Osteoblast (primary cell): ENCODE data around the gene DCAF8. TPM values are rescaled to one million over a fixed set of nuclear protein-coding genes. Genes with fewer than 3 reads are reported as not detected.

Experiments used
- DNase-seq: peaks from one replicate; pipeline ENCODE4 v3.0.0; 2011; ENCODE audit warnings: low spot score, mixed read lengths; ENCODE audit not compliant: insufficient read length; ENCODE audit errors: missing footprints
- H2AFZ ChIP-seq: 2 replicates; pipeline ENCODE4 v1.6.0; 2011; ENCODE audit warnings: mild to moderate bottlenecking, low read length
- H3K27ac ChIP-seq: 2 replicates; pipeline ENCODE4 v1.5.1; 2011; ENCODE audit warnings: mild to moderate bottlenecking, low read depth, low read length, moderate library complexity
- H3K27me3 ChIP-seq: 2 replicates; pipeline ENCODE4 v1.6.0; 2012; ENCODE audit warnings: mild to moderate bottlenecking, control low read depth, inconsistent platforms, low read length, moderate library complexity; ENCODE audit not compliant: insufficient read depth
- H3K36me3 ChIP-seq: 2 replicates; pipeline ENCODE4 v1.5.1; 2011; ENCODE audit warnings: mild to moderate bottlenecking, low read length, control low read depth, moderate library complexity; ENCODE audit not compliant: insufficient read depth
- H3K4me1 ChIP-seq: 2 replicates; pipeline ENCODE4 v1.5.1; 2011; ENCODE audit warnings: mild to moderate bottlenecking, low read length, control low read depth, moderate library complexity; ENCODE audit not compliant: insufficient read depth
- H3K4me2 ChIP-seq: 2 replicates; pipeline ENCODE4 v1.6.0; 2011; ENCODE audit warnings: mild to moderate bottlenecking, low read length; ENCODE audit not compliant: insufficient read depth
- H3K4me3 ChIP-seq: fragments of 200-600 bp; sonication (generic); 3 replicates; pipeline ENCODE4 v1.5.1; 2012; ENCODE audit warnings: mild to moderate bottlenecking, low read length, inconsistent platforms; ENCODE audit not compliant: insufficient read depth
- H3K79me2 ChIP-seq: 2 replicates; pipeline ENCODE4 v1.6.0; 2012; ENCODE audit warnings: mild to moderate bottlenecking, low read length, control low read depth, inconsistent platforms; ENCODE audit not compliant: insufficient read depth
- H3K9me3 ChIP-seq: 2 replicates; pipeline ENCODE4 v1.5.1; 2011; ENCODE audit warnings: low read depth, low read length, control low read depth
- H4K20me1 ChIP-seq: 2 replicates; pipeline ENCODE4 v1.6.0; 2012; ENCODE audit warnings: mild to moderate bottlenecking, low read length, control low read depth; ENCODE audit not compliant: insufficient read depth
- total RNA-seq: library from RNA; depleted of rRNA; stranded (reverse); fragments of >200 nt; gene quantifications from 2 replicates; pipeline ENCODE4 v1.2.3, GENCODE V29; 2012
- TF ChIP-seq, protein P1 (sequence below): IDR thresholded peaks from 2 replicates; pipeline ENCODE4 v1.5.1; 2011; ENCODE audit warnings: mild to moderate bottlenecking, low read depth, low read length, moderate library complexity; ENCODE audit errors: extremely low read depth

Gene DCAF8
- total RNA-seq, 1 donor = 107 TPM

- no peaks in the 10 kb centered on the region for H3K9me3 ChIP-seq
- H3K4me1 ChIP-seq = peaks cover 35% of the 10 kb centered on the region
- no peaks in the 10 kb centered on the region for H3K27me3 ChIP-seq
- H4K20me1 ChIP-seq = peaks cover 28% of the 10 kb centered on the region
- peaks cover 44% of the 10 kb centered on the region for H3K79me2 ChIP-seq
- H2AFZ ChIP-seq = no peak overlapping the region
- H3K27ac ChIP-seq = peak overlapping the region; percentile 87
- peak overlapping the region; percentile 78 for H3K4me2 ChIP-seq
- peak overlapping the region; percentile 98 for H3K4me3 ChIP-seq
- H3K36me3 ChIP-seq = no peaks in the 10 kb centered on the region
- TF ChIP-seq, protein P1, sequence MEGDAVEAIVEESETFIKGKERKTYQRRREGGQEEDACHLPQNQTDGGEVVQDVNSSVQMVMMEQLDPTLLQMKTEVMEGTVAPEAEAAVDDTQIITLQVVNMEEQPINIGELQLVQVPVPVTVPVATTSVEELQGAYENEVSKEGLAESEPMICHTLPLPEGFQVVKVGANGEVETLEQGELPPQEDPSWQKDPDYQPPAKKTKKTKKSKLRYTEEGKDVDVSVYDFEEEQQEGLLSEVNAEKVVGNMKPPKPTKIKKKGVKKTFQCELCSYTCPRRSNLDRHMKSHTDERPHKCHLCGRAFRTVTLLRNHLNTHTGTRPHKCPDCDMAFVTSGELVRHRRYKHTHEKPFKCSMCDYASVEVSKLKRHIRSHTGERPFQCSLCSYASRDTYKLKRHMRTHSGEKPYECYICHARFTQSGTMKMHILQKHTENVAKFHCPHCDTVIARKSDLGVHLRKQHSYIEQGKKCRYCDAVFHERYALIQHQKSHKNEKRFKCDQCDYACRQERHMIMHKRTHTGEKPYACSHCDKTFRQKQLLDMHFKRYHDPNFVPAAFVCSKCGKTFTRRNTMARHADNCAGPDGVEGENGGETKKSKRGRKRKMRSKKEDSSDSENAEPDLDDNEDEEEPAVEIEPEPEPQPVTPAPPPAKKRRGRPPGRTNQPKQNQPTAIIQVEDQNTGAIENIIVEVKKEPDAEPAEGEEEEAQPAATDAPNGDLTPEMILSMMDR = no peak
- peak; percentile 78 for DNase-seq
Observed at GRCh38 chr1:160260406-160261382, 1.7 kb downstream of the DCAF8 start.

DNA sequence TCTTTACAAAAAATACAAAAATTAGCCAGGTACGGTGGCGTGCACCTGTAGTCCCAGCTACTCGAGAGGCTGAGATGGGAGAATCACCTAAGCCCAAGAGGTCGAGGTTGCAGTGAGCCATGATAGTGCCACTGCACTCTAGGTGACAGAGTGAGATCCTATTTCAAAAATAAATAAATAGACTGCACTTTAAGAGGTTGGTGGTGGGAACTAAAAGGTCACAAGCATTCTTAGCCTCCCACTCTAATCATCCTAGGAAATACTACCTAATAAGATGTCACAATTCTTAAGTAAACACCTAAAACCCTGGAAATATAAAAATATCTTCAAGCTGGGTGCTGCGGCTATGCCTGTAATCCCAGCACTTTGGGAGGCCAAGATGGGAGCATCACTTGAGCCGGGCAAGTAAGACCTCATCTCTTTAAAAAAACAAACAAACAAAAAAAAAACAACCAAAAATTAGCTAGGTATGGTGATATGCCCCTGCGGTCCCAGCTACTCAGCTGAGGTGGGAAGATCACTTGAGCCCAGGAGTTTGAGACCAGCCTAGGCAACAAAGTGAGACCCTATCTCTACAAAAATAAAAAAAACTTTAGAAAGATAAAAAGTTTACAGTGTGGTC, 4.1 kb downstream of the DCAF8 start:
- no peak for DNase-seq
- H4K20me1 ChIP-seq = peaks cover 28% of the 10 kb centered on the region
- no peaks in the 10 kb centered on the region for H3K9me3 ChIP-seq
- H3K4me3 ChIP-seq = no peak overlapping the region
- H3K36me3 ChIP-seq = peaks cover 4% of the 10 kb centered on the region
- H3K27ac ChIP-seq = no peak overlapping the region
- H3K27me3 ChIP-seq = no peaks in the 10 kb centered on the region
- H3K4me1 ChIP-seq = peaks cover 35% of the 10 kb centered on the region
- H2AFZ ChIP-seq = no peak overlapping the region
- no peak overlapping the region for H3K4me2 ChIP-seq
- peaks cover 48% of the 10 kb centered on the region for H3K79me2 ChIP-seq
- TF ChIP-seq, protein P1 = no peak

DNA sequence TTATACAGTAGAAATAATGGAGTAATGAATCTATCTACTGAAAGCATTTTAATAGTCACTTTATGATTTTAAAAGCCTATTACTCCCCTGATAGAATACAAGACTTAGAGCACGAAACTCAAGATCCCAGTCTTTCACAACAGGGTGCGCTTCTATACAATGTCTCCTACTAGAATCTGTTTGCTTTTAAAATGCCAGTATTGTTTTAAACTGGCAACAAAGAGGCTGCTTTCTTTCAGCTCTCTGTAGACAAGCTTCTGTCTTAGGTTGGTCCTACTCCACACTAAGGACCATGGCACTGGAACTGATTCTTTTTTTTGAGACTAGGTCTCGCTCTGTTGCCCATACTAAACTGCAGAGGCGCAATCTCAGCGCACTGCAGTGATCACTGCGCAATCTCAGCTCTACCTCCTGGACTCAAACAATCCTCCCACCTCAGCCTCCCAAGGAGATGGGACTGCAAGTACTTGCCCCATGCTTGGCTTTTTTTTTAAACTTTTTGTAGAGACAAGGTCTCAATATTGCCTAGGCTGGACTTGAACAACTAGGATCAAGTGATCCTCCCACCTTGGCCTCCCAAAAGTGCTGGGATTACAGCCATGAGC, 4.8 kb downstream of the DCAF8 start:
- peaks cover 31% of the 10 kb centered on the region for H4K20me1 ChIP-seq
- DNase-seq = no peak
- no peaks in the 10 kb centered on the region for H3K27me3 ChIP-seq
- H3K4me3 ChIP-seq = no peak overlapping the region
- peaks cover 48% of the 10 kb centered on the region for H3K79me2 ChIP-seq
- no peak overlapping the region for H3K27ac ChIP-seq
- H2AFZ ChIP-seq = no peak overlapping the region
- H3K4me1 ChIP-seq = peaks cover 31% of the 10 kb centered on the region
- peaks cover 4% of the 10 kb centered on the region for H3K36me3 ChIP-seq
- no peaks in the 10 kb centered on the region for H3K9me3 ChIP-seq
- TF ChIP-seq, protein P1 = no peak
- no peak overlapping the region for H3K4me2 ChIP-seq
